HL-60/S4 treated with phorbol 12-myristate 13-acetate at 8.2 ng/mL for 4 days and 3 days (cell line): Measurements from ENCODE around the gene SCRT2.
"Not testable (repeated sequence)": the region's sequence is repeated elsewhere in the genome, so short reads cannot be mapped to it uniquely, and the experiment has no call there.

ENCODE experiments used
- in situ Hi-C: fragments of 300-500 bp; cut with MboI; formaldehyde crosslinking; loops from 2 replicates; pipeline ENCODE4 v1.15.0; 2022; ENCODE audit warnings: low sequenced_read_pairs

The SCRT2 gene

DNA sequence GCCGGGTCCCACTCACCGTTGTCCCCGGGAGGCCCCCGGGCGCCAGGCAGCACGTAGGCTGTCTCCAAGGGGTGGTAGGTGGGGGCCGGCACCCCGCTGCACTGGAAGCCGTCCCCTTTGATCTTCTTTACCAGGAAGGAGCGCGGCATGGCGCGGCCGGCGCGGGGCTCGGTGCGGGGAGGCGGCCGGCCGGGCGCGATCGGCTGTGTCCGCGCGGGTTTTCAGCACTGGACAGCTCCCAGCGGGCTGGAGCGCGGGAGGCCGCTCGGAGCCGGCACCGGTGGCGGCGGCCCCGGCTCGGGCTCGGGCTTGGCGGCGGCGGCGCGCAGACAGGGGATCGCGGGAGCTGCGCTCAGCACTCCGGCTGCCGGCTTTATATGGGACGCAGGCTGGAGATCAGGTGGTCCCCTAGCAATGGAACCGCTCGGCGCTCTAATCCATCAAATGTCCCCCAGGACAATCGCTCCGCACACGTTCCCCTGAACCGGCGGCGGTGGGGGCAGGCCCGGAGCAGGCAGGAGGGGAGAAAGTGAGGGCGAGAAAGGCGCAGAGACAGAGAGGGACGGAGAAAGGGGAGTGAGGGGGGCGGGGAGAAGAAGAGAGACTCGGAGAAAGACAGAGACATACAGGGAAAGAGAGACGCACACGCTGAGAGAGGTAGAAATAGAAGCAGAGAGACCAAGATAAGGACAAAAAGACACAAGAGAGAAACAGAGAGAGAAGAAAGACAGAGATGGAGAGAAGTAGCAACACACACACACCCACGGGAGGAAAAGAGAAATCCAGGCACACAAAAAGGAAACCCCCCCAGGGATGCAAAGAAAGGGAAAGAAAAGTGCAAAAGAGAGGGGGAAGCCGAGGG, at the start of gene SCRT2:
SCRT2 (minus strand) TSS at position 350 of the 862 bp plus-strand sequence; CDS start at position 149, 201 bp downstream.
- in situ Hi-C loops: no loop called here

DNA sequence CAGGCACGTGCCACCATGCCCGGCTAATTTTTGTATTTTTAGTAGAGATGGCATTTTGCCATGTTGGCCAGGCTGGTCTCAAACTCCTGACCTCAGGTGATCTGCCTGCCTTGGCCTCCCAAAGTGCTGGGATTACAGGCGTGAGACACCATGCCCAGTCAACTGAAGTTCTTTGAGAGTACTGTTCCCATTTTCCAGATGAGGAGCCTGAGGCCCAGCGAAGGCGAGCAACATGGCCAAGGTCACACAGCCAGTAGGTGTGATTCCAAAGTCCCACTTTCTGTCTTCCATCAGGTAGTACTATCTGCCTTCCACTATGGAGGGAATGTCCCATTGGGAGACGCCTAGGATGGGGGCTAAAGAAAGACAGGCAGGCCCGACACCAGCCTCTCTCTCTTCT, 49.2 kb upstream of the SCRT2 start:
- in situ Hi-C loops: not testable (repeated sequence)

DNA sequence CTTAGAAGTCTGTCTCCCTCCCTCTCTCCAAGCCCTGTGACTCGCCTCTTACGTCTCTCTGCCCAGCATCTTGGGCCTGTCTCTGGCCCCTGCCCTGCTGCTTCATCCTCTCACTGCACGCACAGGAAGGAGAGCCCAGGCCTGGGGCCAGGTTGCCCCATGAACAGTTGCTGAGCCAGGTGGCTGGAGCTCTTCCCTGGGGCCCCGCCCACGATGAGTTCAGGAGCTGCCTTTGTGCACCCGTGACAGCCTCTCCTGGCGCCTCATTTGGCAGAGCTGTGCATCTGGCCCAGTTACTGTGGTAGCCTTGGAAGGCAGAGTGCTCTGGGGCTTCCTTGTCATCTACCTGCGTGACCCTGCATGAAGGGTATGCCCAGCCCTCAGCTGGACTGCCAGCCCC, 48.2 kb upstream of the SCRT2 start:
- in situ Hi-C loops: no loop called here

DNA sequence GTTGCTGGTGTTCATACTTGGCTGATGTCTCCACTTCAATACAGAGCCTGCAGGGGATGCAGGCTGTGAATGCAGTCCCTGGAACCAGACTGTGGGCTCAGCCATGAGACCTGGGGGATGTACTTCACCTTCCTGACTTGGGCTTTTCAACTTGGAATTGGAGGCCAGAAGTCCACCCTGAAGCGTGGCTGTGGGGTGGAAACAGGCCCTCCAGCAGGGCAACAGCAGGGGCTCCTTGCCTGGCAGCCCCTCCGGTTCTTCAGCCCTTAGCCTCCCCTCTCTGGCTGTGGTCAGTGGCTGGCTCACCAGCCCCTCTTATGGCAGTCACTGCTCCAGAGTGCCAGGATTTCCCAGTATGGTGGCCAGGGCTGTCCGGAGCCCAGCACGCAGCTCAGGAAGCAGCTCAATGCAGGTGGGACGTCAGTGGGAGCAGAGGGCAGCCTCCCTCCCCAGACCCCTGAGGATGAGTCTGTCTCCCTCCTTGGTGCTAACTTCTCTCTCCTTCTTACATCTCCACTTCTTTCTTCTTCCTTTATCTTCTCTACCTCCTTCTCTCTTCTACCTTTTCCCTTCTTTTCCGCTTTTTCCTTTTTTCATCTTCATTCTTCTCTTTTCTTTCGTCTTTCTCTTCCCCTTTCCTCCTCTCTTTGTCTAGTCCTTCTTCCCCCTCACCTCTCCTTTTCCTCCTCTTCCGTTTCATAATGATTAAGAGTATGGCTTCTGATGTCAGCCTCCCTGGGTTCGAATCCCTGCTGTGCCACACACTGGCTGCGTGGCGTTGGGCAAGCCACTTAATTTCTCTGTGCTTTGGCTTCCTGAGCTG, 47.4 kb upstream of the SCRT2 start:
- in situ Hi-C loops: no loop called here

DNA sequence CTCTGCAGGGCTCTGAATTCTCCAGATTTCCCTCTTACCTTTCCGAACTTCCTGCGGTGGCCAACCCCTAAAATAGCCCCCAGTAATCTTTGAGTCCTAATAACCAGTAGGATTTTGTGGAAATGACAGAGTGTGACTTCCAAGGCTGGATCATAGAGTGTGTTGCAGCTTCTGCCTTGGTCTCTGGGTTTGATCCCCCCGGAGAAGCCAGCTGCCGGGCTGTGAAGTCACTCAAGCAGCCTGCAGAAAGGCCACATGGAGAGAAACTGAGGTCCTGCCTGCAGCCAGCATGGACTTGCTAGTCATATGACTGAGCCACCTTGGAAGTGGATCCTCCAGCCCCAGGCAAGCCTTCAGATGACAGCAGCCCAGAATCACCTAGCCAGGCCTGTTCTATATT, 46.3 kb upstream of the SCRT2 start:
- in situ Hi-C loops: no loop called here

DNA sequence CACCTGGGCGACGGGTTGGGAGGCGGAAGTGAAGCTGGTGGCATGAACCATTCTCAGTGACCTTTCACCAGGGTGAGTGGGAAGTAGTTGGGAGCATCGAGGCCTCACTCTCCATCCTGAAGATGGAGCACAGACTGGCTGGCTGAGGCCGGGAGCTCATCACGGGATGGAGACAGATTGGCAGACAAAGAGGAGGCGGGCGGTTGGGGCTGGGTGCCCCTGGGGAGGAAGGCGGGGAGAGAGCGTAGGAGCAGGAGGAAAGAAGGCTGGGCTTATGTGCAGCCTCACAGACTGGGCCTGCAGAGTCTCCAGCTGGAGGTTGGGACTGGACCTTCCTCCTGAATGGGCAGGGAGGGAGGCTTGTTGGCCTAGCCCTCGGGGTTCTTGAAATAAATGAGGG, 44.2 kb upstream of the SCRT2 start:
- in situ Hi-C loops: no loop called here

DNA sequence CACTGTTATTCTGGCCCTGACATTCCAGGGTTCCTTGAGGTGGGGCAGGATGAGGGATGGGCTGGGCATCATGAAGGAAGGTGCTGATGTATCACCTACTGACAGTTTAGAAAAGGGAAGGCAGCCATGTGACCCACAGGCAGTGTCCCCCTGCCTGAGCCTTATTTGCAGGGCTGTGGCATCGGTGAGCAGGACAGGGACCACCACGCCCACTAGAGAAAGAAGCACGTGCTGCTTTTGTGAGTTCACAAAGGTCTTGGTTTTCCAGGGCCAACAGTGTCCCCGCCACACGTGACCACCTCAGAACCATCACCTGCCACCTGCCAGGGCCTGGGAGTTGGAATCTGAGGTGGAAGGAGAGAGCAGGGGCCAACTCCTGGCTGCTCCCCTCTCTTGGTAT, 43.5 kb upstream of the SCRT2 start:
- in situ Hi-C loops: no loop called here

DNA sequence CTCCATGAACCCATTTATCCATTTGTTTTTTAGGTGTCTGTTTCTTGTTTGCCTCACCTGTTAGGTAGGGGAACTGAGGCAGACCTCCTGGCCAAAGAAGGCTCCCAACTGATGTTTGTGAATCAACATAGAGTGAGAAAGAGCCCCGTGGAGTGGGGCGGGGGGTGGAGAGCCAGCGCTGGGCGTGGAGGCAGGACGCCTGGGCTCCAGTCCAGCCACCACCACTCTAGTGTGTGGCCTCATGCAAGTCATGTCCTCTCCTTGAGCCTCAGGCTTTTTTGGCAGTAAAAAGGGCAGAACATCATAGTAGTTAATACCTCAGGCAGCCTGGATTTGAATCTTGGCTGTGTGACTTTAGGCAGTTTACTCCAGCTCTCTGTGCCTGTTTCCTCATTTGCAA, 42.2 kb upstream of the SCRT2 start:
- in situ Hi-C loops: no loop called here

DNA sequence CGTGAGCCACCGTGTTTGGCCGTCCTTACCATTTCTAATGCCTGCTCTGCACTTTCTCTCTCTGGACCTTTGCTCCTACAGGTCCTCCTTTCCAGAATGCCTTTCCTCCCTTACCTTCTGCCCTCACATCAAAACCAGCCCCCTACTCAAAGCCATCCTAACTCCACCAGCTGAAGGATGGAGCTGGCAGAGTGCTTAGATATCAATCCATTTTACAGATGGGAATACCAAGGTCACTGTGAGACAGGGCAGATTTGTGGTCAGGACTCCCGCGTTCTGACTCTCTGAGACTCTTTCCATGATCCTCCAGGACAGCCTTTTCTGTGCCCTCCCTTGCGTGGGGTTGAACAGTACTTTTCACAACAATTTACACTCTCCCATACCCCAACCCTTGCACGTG, 41.7 kb upstream of the SCRT2 start:
- in situ Hi-C loops: no loop called here

DNA sequence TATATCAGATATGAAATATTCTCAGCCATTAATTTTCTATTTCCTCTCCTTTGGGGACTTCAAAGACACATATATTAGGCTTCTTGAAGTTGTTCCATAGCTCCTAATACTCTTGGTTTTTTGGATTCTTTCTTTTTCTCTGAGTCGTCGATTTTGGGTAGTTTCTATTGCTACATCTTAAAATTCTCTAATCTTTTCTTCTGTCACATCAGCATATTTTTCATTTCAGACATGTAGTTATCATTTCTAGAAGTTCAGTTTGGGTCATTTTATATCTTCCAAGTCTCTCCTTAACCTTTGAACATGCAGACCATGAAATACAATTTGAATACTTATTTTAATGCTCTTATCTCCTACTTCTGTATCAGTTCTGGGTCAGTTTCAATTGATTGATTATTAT, 38.9 kb upstream of the SCRT2 start:
- in situ Hi-C loops: no loop called here

DNA sequence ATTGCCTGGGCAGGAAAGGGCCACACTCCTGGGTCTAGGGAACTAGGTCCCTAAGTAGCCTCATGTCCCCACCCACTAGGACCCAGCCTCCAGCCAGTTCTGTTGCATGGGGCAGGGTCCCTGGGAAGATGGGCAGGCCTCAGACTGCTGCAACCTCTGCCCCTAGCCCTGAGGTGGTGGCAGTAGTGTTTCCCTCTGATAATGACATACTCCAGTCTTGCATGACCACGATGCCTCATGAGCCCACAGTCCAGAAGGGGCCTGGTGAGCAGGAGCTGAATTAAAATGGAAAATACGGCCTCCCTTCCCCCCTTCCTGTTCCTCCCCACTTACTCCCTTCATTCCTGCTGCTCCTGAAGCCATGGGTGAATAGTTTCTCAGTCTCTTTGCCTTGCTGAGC, 36.0 kb upstream of the SCRT2 start:
- in situ Hi-C loops: no loop called here

DNA sequence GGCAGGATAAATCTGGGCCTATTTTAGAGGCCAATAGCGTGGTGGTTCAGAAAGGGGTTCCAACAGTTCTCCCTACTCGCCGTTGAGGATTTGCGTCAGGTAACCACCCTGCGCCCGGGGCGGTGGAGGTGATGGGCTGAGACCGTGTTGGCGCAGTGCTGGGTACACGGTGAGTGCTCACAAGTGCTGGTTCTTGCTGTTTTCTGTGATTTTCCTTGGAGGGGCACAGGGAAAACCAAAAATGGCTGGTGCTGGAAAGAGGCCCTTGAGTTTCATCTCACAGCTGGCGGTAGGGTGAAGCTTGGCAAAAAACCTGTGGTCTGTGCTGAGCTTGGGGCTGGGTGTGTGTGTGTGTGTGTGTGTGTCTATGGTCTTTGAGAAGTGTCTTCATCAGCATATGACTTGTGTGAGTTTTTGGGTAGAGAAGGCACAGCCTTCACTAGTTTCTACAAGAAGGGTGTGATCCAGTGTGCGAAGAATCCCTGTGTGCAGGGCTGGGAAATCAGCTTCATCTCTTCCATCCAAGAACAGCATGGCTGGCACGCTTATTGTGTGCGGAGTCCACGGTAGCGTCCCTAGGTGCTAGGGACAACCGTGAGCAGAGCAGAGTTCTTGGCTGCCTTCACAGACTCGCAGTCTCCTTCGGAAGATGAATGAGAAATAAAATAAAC, 35.3 kb upstream of the SCRT2 start:
- in situ Hi-C loops: no loop called here

DNA sequence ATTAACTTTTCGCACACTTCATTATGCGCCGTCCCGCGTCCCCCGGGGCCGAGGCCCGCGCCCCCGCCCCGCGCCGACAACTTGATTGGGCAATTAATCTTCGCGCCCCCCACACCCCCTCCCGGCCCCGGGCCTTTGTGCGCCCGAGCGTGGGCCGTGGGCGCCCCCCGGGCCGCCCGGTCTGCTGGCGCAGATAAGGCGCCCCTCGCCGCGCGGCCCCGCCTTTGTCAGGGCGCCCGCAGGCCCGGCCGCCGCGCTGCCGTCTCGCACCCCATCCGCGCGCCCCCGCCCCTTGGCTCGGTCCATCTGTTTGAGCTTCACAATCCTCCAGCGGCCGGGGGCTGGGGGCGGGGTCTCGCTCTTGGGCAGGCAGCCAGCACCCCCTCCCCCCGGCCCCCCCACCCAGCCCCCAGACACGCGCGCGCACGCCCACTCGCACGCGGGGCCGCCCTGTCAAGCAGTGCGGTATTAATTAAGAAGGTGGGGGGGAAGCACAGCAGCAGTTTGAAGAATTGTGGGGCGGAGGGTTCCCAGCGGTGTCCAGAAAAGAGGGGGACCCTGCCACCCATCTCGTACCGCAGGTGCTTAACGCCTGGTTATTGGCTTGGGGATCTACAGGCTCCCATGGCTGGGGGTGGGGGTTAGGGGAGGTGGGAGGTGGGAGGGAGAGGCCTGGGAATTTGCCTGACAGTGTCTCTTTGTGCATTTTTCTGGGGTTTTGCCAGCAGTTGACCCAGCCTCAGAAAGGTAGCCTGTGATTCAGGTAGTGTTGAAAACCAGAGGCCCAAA, 34.6 kb upstream of the SCRT2 start:
- in situ Hi-C loops: no loop called here

DNA sequence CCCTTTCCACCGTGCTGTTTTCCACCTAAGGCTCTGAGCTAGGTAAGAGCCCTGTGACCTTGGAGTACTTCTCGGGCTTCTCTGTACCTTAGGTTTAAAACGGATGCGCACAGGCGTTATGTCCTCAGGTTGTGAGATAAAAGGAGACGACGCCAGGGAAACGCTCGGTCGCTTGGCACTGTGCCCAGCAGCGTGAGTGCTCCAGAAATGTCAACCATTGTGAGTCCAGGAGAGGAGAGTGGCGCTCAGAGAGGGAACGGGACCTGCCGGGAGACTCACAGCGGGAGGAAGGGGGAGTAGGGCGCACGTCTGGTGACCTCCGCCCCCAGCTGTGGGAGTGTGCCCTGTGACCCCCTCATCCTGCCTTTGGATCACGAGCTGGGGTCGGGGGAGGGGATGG, 33.8 kb upstream of the SCRT2 start:
- in situ Hi-C loops: no loop called here

DNA sequence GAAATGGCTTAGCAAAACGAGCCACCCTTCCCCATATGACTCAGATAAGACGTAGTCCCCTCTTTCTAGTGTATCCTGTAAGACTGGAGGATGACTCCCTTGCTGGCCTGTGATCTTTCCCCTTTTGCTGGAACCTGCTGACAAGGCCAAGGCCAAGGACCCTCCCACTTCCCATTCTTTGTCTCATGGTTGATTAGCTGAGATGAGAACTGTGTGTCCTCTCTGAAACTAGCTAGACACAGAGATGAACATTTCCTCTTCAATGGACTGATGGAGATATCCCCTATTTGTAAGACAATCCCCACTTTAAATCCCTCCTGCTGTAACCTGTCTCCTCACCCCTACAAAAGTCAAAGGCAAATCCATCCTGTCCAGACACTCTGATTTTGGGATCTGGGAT, 33.4 kb upstream of the SCRT2 start:
- in situ Hi-C loops: no loop called here

DNA sequence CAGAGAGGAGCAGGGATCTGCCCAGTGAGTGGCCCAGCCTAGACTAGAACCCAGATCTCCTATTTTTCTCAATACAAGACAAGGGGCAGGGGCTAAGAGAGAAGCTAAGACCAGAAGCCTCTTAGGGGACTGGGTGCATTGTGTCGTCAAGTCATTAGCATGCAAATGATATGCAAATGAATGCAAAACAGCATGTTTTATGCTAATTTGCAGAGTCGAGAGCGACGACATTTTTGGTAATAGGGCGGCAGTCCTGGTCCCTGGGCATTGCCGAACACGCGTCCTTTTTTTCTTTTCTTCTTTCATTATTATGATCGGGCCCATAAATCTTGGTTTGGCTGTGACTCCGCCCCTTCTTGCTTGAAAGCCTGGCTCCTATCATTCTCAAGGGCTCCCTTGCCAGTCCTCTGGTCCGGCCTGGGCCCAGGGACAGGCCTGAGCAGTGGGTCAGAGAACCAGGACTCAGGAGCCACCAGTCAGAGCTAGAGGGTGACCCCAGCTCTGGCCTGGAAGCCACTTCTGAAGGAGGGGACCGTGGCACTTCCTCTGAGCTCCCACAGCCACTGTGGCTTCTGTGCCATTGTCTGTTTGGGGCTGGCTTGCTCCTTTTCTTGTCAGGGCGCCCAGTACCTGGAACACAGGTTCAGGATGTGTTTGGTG, 32.0 kb upstream of the SCRT2 start:
- in situ Hi-C loops: no loop called here

DNA sequence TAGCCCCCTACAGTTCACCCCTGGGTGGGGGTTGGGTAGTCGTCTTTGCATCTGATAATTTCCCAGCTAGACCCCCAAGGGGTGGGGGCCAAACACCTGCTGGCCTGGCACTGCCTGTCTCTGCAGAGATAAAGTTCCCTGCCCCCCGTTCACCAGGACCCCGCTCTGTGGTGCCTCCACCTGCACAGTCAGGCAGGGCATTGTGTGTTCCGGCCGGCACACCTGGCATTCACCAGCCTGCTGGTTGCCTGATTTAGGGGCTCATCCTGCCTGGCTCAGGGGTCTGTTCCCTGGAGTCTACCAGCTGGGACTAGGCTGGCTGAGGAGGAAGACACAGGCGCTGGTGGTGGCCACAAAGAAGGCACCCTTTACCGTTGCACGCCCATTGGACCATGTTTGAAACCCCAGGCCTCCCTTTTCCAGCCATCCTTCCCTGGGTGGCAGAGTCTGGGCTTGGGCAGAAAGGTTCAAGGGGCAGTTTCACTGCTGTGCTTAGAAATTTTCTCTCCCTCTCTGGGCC, 30.8 kb upstream of the SCRT2 start:
- in situ Hi-C loops: no loop called here

DNA sequence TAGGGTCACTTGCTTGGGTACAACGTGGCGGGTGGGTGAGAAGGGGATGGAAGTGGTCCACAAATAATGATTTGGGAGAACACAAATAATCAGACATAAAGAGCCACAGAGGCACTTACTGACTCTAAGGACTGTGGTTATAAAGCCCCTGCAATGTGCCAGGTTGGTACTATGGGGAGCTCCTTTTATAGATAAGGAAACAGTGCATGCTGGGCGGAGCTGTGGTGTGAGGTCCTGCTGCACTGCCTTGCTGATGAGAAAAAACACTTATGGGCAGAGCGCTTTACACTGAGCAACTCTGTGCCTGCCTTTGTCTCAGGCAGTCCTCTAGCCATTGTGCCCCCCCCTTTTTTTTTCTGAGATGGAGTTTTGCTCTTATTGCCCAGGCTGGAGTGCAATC, 29.1 kb upstream of the SCRT2 start:
- in situ Hi-C loops: no loop called here

DNA sequence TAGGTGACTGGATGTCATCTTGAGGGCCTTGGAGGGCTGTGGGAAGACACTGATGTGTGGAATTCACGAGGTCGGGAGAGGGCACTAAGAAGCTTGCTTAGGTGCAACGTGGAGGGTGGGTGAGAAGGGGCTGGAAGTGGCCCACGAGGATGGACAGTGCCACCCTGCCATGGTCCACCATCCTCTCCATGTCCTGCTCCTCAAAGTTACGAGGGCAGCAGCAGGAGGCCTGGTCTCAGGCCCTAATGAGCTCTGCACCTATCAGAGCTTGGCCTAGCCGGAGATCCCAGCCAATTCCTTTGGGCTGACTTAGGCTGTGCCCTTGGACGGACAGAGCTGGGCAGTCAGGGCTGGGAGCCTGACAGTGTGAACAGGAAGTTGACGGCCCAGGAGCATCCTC, 27.8 kb upstream of the SCRT2 start:
- in situ Hi-C loops: no loop called here

DNA sequence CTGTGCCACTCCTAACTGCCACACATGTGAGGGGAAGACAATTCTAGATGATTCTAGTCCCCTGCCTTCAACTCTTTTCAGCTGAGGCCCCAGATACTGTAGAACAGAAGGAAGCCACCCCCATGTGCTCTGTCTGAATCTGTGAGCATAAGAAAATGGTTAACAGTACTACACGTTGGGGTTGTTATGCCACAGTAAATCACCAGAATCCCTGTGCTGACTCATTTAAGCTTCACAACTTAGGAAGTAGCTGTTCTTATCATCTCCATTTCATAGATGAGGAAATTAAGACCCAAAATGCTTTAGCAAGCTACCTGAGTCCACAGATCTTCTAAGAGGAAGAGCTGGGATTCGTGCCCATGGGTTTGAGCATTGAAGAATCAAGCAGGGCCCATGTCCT, 27.4 kb upstream of the SCRT2 start:
- in situ Hi-C loops: no loop called here
